ENCODE data around the gene KRT10. TPM values are rescaled to one million over a fixed set of nuclear protein-coding genes. Genes with fewer than 3 reads are reported as not detected.

Gene KRT10
- polyA plus RNA-seq, 1 donor (not counting 4 experiments of a cell fraction or from before 2014, with no cell fraction given), result 67.9 TPM

GRCh38 chr17:40821536-40821935 lies 878 bp downstream of the KRT10 start:
- Histone ChIP-seq H2AFZ (ENCODE audit: control insufficient read depth, low read length) (no peak overlapping the region), H4K20me1 (ENCODE audit: control insufficient read depth, extremely low read depth, insufficient read depth, low read length) (no peaks in the 10 kb centered on the region), H3K36me3 (ENCODE audit: control insufficient read depth in 2 of 2, extremely low read depth in 1 of 2, insufficient read depth in 2 of 2, low read length in 2 of 2) (peaks cover 4 to 8% of the 10 kb centered on the region in 2 experiments), H3K27me3 (ENCODE audit: control insufficient read depth, extremely low read depth, insufficient read depth, low read length) (no peaks in the 10 kb centered on the region), H3K4me3 (ENCODE audit: control insufficient read depth in 2 of 3, extremely low read depth in 1 of 3, insufficient read depth in 2 of 3, low read depth in 1 of 3, low read length in 3 of 3) (no peak overlapping the region), H3K27ac (ENCODE audit: control insufficient read depth, insufficient read depth, low read length) (no peak overlapping the region), H3K9me1 (ENCODE audit: control insufficient read depth, extremely low read depth, insufficient read depth, low read length) (no peaks in the 10 kb centered on the region), H3K9ac (ENCODE audit: control insufficient read depth, extremely low read depth, insufficient read depth, low read length) (no peak overlapping the region), H3K4me2 (ENCODE audit: control insufficient read depth, extremely low read depth, insufficient read depth, low read depth, low read length) (no peak overlapping the region), H3K9me3 (ENCODE audit: control insufficient read depth, low read depth, low read length) (no peaks in the 10 kb centered on the region), H3K79me2 (ENCODE audit: control insufficient read depth, insufficient read depth, low read length) (peaks cover 14% of the 10 kb centered on the region), H3K4me1 (ENCODE audit: control insufficient read depth, extremely low read depth, insufficient read depth, low read length) (peaks cover 17% of the 10 kb centered on the region)
- dilution Hi-C loops (cut with MboI; ENCODE audit: extremely low pct_ligation_motif_present, low sequenced_read_pairs), result no loop called here
- no peak for TF ChIP-seq CTCF (optimal IDR thresholded peaks at IDR 0.05 in 1 of 3, IDR thresholded peaks at IDR 0.05 in 1 of 3, conservative IDR thresholded peaks at IDR 0.05 in 1 of 3; ENCODE audit: extremely low read depth in 1 of 3, insufficient read depth in 2 of 3, low read length in 3 of 3)
- no peak for TF ChIP-seq EZH2 (IDR thresholded peaks at IDR 0.05; ENCODE audit: low read length)
- FAIRE-seq (no peak), DNase-seq (ENCODE audit: low read depth, low spot score) (no peak)

- no peaks in the 10 kb centered on the region for H3K9me3 ChIP-seq (ENCODE audit: control insufficient read depth, low read depth, low read length)
- peak overlapping the region; percentile 75 for H3K4me2 ChIP-seq (ENCODE audit: control insufficient read depth, extremely low read depth, insufficient read depth, low read depth, low read length)
- dilution Hi-C loops (cut with MboI; ENCODE audit: extremely low pct_ligation_motif_present, low sequenced_read_pairs), result no loop called here
- TF ChIP-seq EZH2 (IDR thresholded peaks at IDR 0.05; ENCODE audit: low read length) (no peak), CTCF (optimal IDR thresholded peaks at IDR 0.05 in 1 of 3, IDR thresholded peaks at IDR 0.05 in 1 of 3, conservative IDR thresholded peaks at IDR 0.05 in 1 of 3; ENCODE audit: extremely low read depth in 1 of 3, insufficient read depth in 2 of 3, low read length in 3 of 3) (no peak)
- FAIRE-seq, result no peak
- H4K20me1 ChIP-seq (ENCODE audit: control insufficient read depth, extremely low read depth, insufficient read depth, low read length), result no peaks in the 10 kb centered on the region
- peak overlapping the region in 1 of 3 experiments; percentile 88 for H3K4me3 ChIP-seq (ENCODE audit: control insufficient read depth in 2 of 3, extremely low read depth in 1 of 3, insufficient read depth in 2 of 3, low read depth in 1 of 3, low read length in 3 of 3)
- DNase-seq (ENCODE audit: low read depth, low spot score), result no peak
- no peak overlapping the region for H3K9ac ChIP-seq (ENCODE audit: control insufficient read depth, extremely low read depth, insufficient read depth, low read length)
- peaks cover 4 to 8% of the 10 kb centered on the region in 2 experiments for H3K36me3 ChIP-seq (ENCODE audit: control insufficient read depth in 2 of 2, extremely low read depth in 1 of 2, insufficient read depth in 2 of 2, low read length in 2 of 2)
- H3K27me3 ChIP-seq (ENCODE audit: control insufficient read depth, extremely low read depth, insufficient read depth, low read length), result no peaks in the 10 kb centered on the region
- peaks cover 17% of the 10 kb centered on the region for H3K4me1 ChIP-seq (ENCODE audit: control insufficient read depth, extremely low read depth, insufficient read depth, low read length)
- no peaks in the 10 kb centered on the region for H3K9me1 ChIP-seq (ENCODE audit: control insufficient read depth, extremely low read depth, insufficient read depth, low read length)
- no peak overlapping the region for H3K27ac ChIP-seq (ENCODE audit: control insufficient read depth, insufficient read depth, low read length)
- no peak overlapping the region for H2AFZ ChIP-seq (ENCODE audit: control insufficient read depth, low read length)
- peaks cover 12% of the 10 kb centered on the region for H3K79me2 ChIP-seq (ENCODE audit: control insufficient read depth, insufficient read depth, low read length)
These were observed 2.1 kb downstream of the KRT10 start for GRCh38 chr17:40820228-40820838.

All from keratinocyte (primary cell).